GM12865 (cell line): ENCODE measurements around the gene TACR2.

ENCODE experiments used
- DNase-seq: peaks from one replicate; pipeline ENCODE4 v3.0.0; 2010; ENCODE audit warnings: low read depth
- H3K4me3 ChIP-seq: 2 replicates; pipeline ENCODE4 v1.5.1; 2011; ENCODE audit warnings: mild to moderate bottlenecking, low read depth, low read length, control low read depth
- CTCF ChIP-seq: IDR thresholded peaks from 2 replicates; pipeline ENCODE4 v1.5.1; 2011; ENCODE audit warnings: low read length, control low read depth, low read depth, inconsistent platforms; ENCODE audit not compliant: insufficient read depth; ENCODE audit errors: missing control alignments

Gene TACR2

GRCh38 chr10:69392481-69393000 is 24.2 kb downstream of the TACR2 start:
- peak; percentile 87 for DNase-seq
- no peak overlapping the region for H3K4me3 ChIP-seq
- TF ChIP-seq CTCF = peak; percentile 98

- no peak for TF ChIP-seq CTCF
- DNase-seq = no peak
- no peak overlapping the region for H3K4me3 ChIP-seq
Observed at GRCh38 chr10:69391158-69391557, 25.6 kb downstream of the TACR2 start.

- TF ChIP-seq CTCF = no peak
- H3K4me3 ChIP-seq = no peak overlapping the region
- no peak for DNase-seq
Observed at GRCh38 chr10:69389827-69390490, 26.8 kb downstream of the TACR2 start.

GRCh38 chr10:69388488-69388887 is 28.2 kb downstream of the TACR2 start:
- no peak overlapping the region for H3K4me3 ChIP-seq
- DNase-seq = no peak
- no peak for TF ChIP-seq CTCF

- no peak for DNase-seq
- H3K4me3 ChIP-seq = no peak overlapping the region
- no peak for TF ChIP-seq CTCF
Observed at GRCh38 chr10:69387500-69387899, 29.2 kb downstream of the TACR2 start.

GRCh38 chr10:69385454-69386350 is 31.0 kb downstream of the TACR2 start:
- no peak for DNase-seq
- no peak overlapping the region for H3K4me3 ChIP-seq
- no peak for TF ChIP-seq CTCF
